ENCODE measurements around the gene TRIM3.

DNA sequence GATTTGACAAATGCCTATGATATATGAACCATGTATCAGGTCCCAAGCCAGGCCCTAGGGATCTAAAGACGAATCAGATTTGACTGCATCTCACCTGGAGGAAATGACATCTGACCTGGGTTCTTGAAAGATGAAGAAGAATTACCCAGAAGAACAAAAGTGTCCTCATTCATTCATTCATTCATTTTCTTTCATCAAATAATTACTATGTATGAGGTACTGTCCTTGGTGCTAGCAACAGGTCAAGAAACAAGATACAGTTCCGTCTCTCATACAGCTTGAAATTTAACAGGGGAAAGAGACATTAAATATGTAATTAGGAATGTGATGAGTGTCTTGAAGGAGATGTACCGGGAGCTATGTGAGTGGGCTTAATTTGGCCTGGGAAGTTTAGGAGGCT is 53.1 kb downstream of the TRIM3 start:
- no peak for TF ChIP-seq CTCF (IDR thresholded peaks at IDR 0.05; ENCODE audit: control extremely low read depth in 1 of 3, insufficient read depth in 1 of 3, low read depth in 1 of 3, low read length in 3 of 3)
- no peak for TF ChIP-seq EZH2 (IDR thresholded peaks at IDR 0.05; ENCODE audit: low read depth, low read length, severe bottlenecking)
- TF ChIP-seq RXRA (IDR thresholded peaks at IDR 0.05; ENCODE audit: insufficient read depth, low read depth, low read length): no peak
- TF ChIP-seq POLR2A (IDR thresholded peaks at IDR 0.05; ENCODE audit: control extremely low read depth in 1 of 2, low read depth in 2 of 2, low read length in 2 of 2): no peak
- no peak for TF ChIP-seq NANOG (IDR thresholded peaks at IDR 0.05; ENCODE audit: insufficient read depth, low read depth, low read length, poor library complexity, severe bottlenecking)
- TF ChIP-seq, protein P1, sequence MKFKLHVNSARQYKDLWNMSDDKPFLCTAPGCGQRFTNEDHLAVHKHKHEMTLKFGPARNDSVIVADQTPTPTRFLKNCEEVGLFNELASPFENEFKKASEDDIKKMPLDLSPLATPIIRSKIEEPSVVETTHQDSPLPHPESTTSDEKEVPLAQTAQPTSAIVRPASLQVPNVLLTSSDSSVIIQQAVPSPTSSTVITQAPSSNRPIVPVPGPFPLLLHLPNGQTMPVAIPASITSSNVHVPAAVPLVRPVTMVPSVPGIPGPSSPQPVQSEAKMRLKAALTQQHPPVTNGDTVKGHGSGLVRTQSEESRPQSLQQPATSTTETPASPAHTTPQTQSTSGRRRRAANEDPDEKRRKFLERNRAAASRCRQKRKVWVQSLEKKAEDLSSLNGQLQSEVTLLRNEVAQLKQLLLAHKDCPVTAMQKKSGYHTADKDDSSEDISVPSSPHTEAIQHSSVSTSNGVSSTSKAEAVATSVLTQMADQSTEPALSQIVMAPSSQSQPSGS (IDR thresholded peaks at IDR 0.05; ENCODE audit: low read length): no peak
- TF ChIP-seq RAD21 (IDR thresholded peaks at IDR 0.05 in 1 of 2, conservative IDR thresholded peaks at IDR 0.05 in 1 of 2; ENCODE audit: low read depth in 2 of 2, low read length in 2 of 2): no peak
- no peak for TF ChIP-seq RNF2 (IDR thresholded peaks at IDR 0.05; ENCODE audit: borderline replicate concordance, low read depth, low read length, missing control alignments, poor library complexity, severe bottlenecking)
- TF ChIP-seq BCL11A (IDR thresholded peaks at IDR 0.05; ENCODE audit: low read depth in 2 of 2, low read length in 2 of 2): no peak
- TF ChIP-seq SP2 (IDR thresholded peaks at IDR 0.05; ENCODE audit: low read length): no peak
- TF ChIP-seq TCF12 (IDR thresholded peaks at IDR 0.05; ENCODE audit: low read depth, low read length): no peak
- no peak for TF ChIP-seq KDM4A (IDR thresholded peaks at IDR 0.05; ENCODE audit: low read depth, low read length, severe bottlenecking)

Data from H1 (cell line).